MM.1S (cell line): ENCODE data around the gene ZNF367.

Experiments used
- EZH2 ChIP-seq: fragments of 300-600 bp; sonication (generic); optimal IDR thresholded peaks from 2 replicates; pipeline ENCODE3; 2017; ENCODE audit warnings: low read depth, mild to moderate bottlenecking, antibody characterized with exemption, low read length, mixed read lengths
- TF ChIP-seq, protein P1 (sequence below): fragments of 300-600 bp; sonication (generic); IDR thresholded peaks from 2 replicates; pipeline ENCODE4 v1.5.1; 2016; ENCODE audit warnings: antibody characterized with exemption, low read length, mixed read lengths

DNA sequence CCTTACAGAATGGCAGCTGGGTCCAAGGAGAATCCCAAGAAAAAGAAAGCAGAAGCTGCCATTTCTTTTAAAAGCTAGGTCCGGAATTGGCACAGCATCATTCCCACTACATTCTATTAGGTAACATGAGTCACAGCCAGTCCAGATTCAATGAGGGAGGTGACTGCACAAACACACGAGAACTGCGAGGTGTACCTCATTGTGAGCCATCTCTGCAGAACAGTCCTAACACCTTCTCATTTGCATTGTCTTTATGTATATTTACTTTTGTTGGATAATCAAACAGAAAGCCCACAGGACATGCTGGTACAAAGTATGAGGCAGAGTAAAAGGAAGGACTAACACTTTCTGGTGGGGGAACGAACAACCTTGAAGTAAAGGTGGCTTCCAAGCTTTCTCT, 17.2 kb upstream of the ZNF367 start:
- TF ChIP-seq, protein P1, sequence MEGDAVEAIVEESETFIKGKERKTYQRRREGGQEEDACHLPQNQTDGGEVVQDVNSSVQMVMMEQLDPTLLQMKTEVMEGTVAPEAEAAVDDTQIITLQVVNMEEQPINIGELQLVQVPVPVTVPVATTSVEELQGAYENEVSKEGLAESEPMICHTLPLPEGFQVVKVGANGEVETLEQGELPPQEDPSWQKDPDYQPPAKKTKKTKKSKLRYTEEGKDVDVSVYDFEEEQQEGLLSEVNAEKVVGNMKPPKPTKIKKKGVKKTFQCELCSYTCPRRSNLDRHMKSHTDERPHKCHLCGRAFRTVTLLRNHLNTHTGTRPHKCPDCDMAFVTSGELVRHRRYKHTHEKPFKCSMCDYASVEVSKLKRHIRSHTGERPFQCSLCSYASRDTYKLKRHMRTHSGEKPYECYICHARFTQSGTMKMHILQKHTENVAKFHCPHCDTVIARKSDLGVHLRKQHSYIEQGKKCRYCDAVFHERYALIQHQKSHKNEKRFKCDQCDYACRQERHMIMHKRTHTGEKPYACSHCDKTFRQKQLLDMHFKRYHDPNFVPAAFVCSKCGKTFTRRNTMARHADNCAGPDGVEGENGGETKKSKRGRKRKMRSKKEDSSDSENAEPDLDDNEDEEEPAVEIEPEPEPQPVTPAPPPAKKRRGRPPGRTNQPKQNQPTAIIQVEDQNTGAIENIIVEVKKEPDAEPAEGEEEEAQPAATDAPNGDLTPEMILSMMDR, result no peak
- TF ChIP-seq EZH2, result no peak
